ENCODE results near the gene SLC25A39.

- no peak for TF ChIP-seq CTCF (IDR thresholded peaks at IDR 0.05; ENCODE audit: insufficient read depth, low read length)
- TF ChIP-seq GABPA (IDR thresholded peaks at IDR 0.05; ENCODE audit: low read depth): no peak
- no peak for TF ChIP-seq POLR2AphosphoS5 (IDR thresholded peaks at IDR 0.05; ENCODE audit: low read depth)
Measured at GRCh38 chr17:44314524-44314868, 10.1 kb downstream of the SLC25A39 start.
